IMR-90 (cell line): ENCODE results near the gene CDCA4.

Source experiments
- ELK1 ChIP-seq: fragments of 150-350 bp; IDR thresholded peaks from 2 replicates; pipeline ENCODE4 v1.6.1; 2016; ENCODE audit warnings: low read depth, mild to moderate bottlenecking, low read length, moderate library complexity, borderline replicate concordance
- FOS ChIP-seq: fragments of 150-350 bp; IDR thresholded peaks from 2 replicates; pipeline ENCODE4 v1.6.1; 2016; ENCODE audit warnings: low read depth, low read length
- MAFK ChIP-seq: IDR thresholded peaks from 2 replicates; pipeline ENCODE4 v1.6.1; 2012; ENCODE audit warnings: low read depth, low read length, improper control_type of control experiment
- MAZ ChIP-seq: IDR thresholded peaks from 2 replicates; pipeline ENCODE4 v1.6.1; 2012; ENCODE audit warnings: low read depth, mild to moderate bottlenecking, low read length, improper control_type of control experiment, moderate library complexity, borderline replicate concordance
- MXI1 ChIP-seq: IDR thresholded peaks from 2 replicates; pipeline ENCODE4 v1.6.1; 2012; ENCODE audit warnings: low read depth, mild to moderate bottlenecking, low read length, moderate library complexity, borderline replicate concordance
- NFE2L2 ChIP-seq: fragments of 150-350 bp; IDR thresholded peaks from 2 replicates; pipeline ENCODE4 v1.6.1; 2016; ENCODE audit warnings: low read depth, mild to moderate bottlenecking, low read length
- POLR2A ChIP-seq: IDR thresholded peaks from 2 replicates; pipeline ENCODE4 v1.6.1; 2012; ENCODE audit warnings: mild to moderate bottlenecking, low read depth, low read length
- RAD21 ChIP-seq: IDR thresholded peaks from 2 replicates; pipeline ENCODE4 v1.6.1; 2012; ENCODE audit warnings: low read length, improper control_type of control experiment
- RCOR1 ChIP-seq: IDR thresholded peaks from 2 replicates; pipeline ENCODE4 v1.6.1; 2012; ENCODE audit warnings: mild to moderate bottlenecking, low read length, improper control_type of control experiment; ENCODE audit not compliant: insufficient replicate concordance
- SMC3 ChIP-seq: fragments of 150-350 bp; IDR thresholded peaks from 2 replicates; pipeline ENCODE4 v1.6.1; 2016; ENCODE audit warnings: low read depth, mild to moderate bottlenecking, antibody characterized with exemption, low read length, moderate library complexity
- TF ChIP-seq, protein P1 (sequence below): conservative IDR thresholded peaks from 2 replicates; pipeline ENCODE4 v1.5.1; 2012; ENCODE audit warnings: mild to moderate bottlenecking, low read depth, low read length, improper control_type of control experiment
- TF ChIP-seq, protein P2 (sequence below): fragments of 150-350 bp; IDR thresholded peaks from 2 replicates; pipeline ENCODE4 v1.6.1; 2017; ENCODE audit warnings: mild to moderate bottlenecking, antibody characterized with exemption, low read length, low read depth

- TF ChIP-seq, protein P1, sequence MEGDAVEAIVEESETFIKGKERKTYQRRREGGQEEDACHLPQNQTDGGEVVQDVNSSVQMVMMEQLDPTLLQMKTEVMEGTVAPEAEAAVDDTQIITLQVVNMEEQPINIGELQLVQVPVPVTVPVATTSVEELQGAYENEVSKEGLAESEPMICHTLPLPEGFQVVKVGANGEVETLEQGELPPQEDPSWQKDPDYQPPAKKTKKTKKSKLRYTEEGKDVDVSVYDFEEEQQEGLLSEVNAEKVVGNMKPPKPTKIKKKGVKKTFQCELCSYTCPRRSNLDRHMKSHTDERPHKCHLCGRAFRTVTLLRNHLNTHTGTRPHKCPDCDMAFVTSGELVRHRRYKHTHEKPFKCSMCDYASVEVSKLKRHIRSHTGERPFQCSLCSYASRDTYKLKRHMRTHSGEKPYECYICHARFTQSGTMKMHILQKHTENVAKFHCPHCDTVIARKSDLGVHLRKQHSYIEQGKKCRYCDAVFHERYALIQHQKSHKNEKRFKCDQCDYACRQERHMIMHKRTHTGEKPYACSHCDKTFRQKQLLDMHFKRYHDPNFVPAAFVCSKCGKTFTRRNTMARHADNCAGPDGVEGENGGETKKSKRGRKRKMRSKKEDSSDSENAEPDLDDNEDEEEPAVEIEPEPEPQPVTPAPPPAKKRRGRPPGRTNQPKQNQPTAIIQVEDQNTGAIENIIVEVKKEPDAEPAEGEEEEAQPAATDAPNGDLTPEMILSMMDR: no peak
- TF ChIP-seq MAZ (no peak), POLR2A (no peak), RAD21 (no peak), FOS (no peak), RCOR1 (no peak), ELK1 (no peak), MXI1 (no peak), SMC3 (no peak), NFE2L2 (no peak), MAFK (no peak)
- TF ChIP-seq, protein P2, sequence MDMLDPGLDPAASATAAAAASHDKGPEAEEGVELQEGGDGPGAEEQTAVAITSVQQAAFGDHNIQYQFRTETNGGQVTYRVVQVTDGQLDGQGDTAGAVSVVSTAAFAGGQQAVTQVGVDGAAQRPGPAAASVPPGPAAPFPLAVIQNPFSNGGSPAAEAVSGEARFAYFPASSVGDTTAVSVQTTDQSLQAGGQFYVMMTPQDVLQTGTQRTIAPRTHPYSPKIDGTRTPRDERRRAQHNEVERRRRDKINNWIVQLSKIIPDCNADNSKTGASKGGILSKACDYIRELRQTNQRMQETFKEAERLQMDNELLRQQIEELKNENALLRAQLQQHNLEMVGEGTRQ: no peak; the same call in 1 of the 2 replicates
These were observed 7.5 kb upstream of the CDCA4 start for GRCh38 chr14:105028251-105028927.
